Activated CD8-positive, alpha-beta T cell treated with anti-CD3 and anti-CD28 coated beads, Interleukin-2, amount 10 ng/mL, durations not matched to agents 7 days and 5 days (primary cell): ENCODE data around the gene ACTA1. TPM values are rescaled to one million over a fixed set of nuclear protein-coding genes. Genes with fewer than 3 reads are reported as not detected.

ENCODE experiments used
- ATAC-seq: fragments of 150-1000 bp; cut with Tn5 transposase; one replicate; pipeline ENCODE4 v1.10.0; 2021; ENCODE audit warnings: moderate library complexity
- CTCF ChIA-PET: fragments of 350-600 bp; sonication (Branson Sonifier 250); formaldehyde crosslinking; loops from one replicate; lab custom pipeline; 2021; ENCODE audit warnings: antibody characterized with exemption; lab: Charles Lee
- POLR2A ChIA-PET: fragments of 350-600 bp; sonication (Branson Sonifier 250); formaldehyde crosslinking; loops from one replicate; lab custom pipeline; 2021; ENCODE audit warnings: antibody characterized with exemption; lab: Charles Lee
- DNase-seq: peaks from one replicate; pipeline ENCODE4 v3.0.0-alpha.2; 2020
- H3K27ac Mint-ChIP-seq: one replicate; pipeline ENCODE4 v1.8.0; 2021; ENCODE audit warnings: mild to moderate bottlenecking, mixed read lengths
- H3K27me3 Mint-ChIP-seq: one replicate; pipeline ENCODE4 v1.8.0; 2021; ENCODE audit warnings: low read depth, mixed read lengths
- H3K36me3 Mint-ChIP-seq: one replicate; pipeline ENCODE4 v1.8.0; 2021; ENCODE audit warnings: low read depth, mixed read lengths
- H3K4me1 Mint-ChIP-seq: one replicate; pipeline ENCODE4 v1.8.0; 2021; ENCODE audit warnings: low read depth, mixed read lengths
- H3K4me3 Mint-ChIP-seq: one replicate; pipeline ENCODE4 v1.8.0; 2021; ENCODE audit warnings: mild to moderate bottlenecking, mixed read lengths
- H3K9me3 Mint-ChIP-seq: one replicate; pipeline ENCODE4 v1.8.0; 2022; ENCODE audit warnings: mixed read lengths; ENCODE audit not compliant: insufficient read depth
- total RNA-seq, 2 experiments: library from RNA; stranded (reverse); gene quantifications; one replicate each; pipeline ENCODE4 v1.2.3, GENCODE V29; 2021

The ACTA1 gene
- total RNA-seq, 2 experiments from 2014 or later: not detected

DNA sequence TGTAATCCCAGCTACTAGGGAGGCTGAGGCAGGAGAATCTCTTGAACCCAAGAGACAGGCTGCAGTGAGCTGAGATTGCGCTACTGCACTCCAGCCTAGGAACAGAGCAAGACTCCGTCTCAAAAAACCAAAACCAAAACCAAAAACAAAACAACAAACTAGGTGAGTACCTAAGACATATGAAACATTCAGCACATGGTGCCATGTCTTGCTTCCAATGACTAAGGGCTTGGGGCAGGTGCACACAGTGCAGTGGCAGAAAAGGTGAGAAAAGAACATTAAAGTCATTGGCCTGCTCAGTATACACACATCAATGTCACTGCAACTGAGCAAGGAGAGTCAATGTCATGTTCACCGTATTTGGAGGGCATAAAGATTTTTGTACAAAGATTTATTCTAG is 4.1 kb upstream of the ACTA1 start:
- H3K36me3 Mint-ChIP-seq: peaks cover 31% of the 10 kb centered on the region
- CTCF ChIA-PET: interaction anchor here (1.3 kb wide), 1 partner anchor 183 kb away, joined by 3 read pairs; no protein-coding TSS in a partner anchor
- POLR2A ChIA-PET: no interaction called here
- no peak overlapping the region for H3K4me3 Mint-ChIP-seq
- DNase-seq (no peak), ATAC-seq (no peak)
- H3K9me3 Mint-ChIP-seq: no peaks in the 10 kb centered on the region
- no peak overlapping the region for H3K27ac Mint-ChIP-seq
- peaks cover 36% of the 10 kb centered on the region for H3K4me1 Mint-ChIP-seq
- H3K27me3 Mint-ChIP-seq: peaks cover 28% of the 10 kb centered on the region

DNA sequence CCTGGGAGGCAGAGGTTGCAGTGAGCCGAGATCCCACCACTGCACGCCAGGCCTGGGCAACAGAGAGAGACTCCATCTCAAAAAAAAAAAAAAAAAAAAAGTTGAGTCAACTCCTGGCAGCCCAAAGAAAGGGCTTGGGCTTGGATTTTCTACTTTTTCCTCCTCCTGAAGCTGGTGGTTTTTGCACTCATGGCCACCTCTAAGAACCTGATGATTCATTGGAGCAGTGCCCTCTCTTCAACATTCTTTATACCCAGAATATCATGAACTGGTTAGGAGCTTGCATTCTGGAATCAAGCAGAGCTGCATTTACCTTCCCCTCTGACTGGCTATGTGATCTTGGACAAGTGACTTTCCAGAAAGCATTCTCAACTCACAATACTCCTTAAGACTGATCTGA is 3.5 kb upstream of the ACTA1 start:
- ChIA-PET CTCF (interaction anchor here (1.3 kb wide), 2 partner anchors 31 to 183 kb away, joined by 3 to 5 read pairs; no protein-coding TSS in a partner anchor), POLR2A (no interaction called here)
- Mint-ChIP-seq H3K27me3 (peaks cover 34% of the 10 kb centered on the region), H3K27ac (no peak overlapping the region), H3K4me1 (peaks cover 38% of the 10 kb centered on the region), H3K4me3 (no peak overlapping the region), H3K36me3 (peaks cover 31% of the 10 kb centered on the region), H3K9me3 (no peaks in the 10 kb centered on the region)
- DNase-seq (no peak), ATAC-seq (no peak)

DNA sequence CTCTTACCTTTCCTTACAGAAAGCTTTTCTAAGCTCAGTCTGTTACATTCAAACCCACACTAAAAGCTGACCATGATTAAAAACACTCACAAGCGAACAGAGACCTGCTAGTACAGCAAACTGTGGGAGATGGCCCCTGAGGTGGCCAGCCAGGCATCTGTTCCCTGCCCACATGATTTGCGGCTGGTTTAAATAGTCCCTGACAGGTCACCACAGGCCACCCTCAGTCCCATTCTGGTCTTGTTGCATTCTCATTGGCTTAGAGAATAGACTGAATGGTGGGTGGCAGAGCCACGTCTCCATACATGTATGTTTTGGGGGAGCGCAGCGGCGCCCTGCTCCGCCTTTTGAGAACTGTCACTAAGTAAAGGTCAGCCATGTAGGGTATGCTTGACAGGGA is 2.3 kb upstream of the ACTA1 start:
- no peaks in the 10 kb centered on the region for H3K9me3 Mint-ChIP-seq
- ATAC-seq (no peak), DNase-seq (no peak)
- peaks cover 38% of the 10 kb centered on the region for H3K4me1 Mint-ChIP-seq
- no peak overlapping the region for H3K27ac Mint-ChIP-seq
- H3K4me3 Mint-ChIP-seq: no peak overlapping the region
- CTCF ChIA-PET: interaction anchor here (1.3 to 1.9 kb wide), 2 partner anchors 32 to 47 kb away, joined by 4 to 5 read pairs; no protein-coding TSS in a partner anchor
- peaks cover 45% of the 10 kb centered on the region for H3K27me3 Mint-ChIP-seq
- H3K36me3 Mint-ChIP-seq: peaks cover 23% of the 10 kb centered on the region
- POLR2A ChIA-PET: no interaction called here

DNA sequence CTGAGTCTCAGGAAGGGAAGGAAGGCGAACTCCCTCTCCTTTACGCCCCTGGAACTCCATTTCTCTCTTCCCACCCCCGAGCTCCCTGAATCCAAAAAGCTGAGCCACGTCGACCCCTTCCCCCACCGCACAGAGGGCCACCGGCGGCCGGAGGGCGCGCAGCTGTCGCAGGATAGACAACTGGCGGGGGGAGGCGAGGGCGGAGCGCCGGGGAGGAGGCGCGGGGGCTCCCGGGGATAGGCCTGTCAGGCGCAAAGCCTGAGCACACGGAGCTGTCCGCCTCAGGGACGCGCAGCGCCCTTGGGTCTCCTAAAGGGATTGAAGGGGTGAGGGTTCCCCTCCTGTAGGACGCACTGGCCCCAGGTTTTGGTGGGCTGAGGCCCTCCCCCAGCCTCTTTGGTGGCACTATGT is 752 bp upstream of the ACTA1 start:
- Mint-ChIP-seq H3K27me3 (peaks cover 60% of the 10 kb centered on the region), H3K4me3 (no peak overlapping the region), H3K36me3 (peaks cover 12% of the 10 kb centered on the region), H3K9me3 (no peaks in the 10 kb centered on the region), H3K4me1 (peaks cover 31% of the 10 kb centered on the region), H3K27ac (no peak overlapping the region)
- ChIA-PET POLR2A (no interaction called here), CTCF (interaction anchor here (1.9 kb wide), 1 partner anchor 48 kb away, joined by 4 read pairs; no protein-coding TSS in a partner anchor)
- DNase-seq (no peak), ATAC-seq (no peak)

DNA sequence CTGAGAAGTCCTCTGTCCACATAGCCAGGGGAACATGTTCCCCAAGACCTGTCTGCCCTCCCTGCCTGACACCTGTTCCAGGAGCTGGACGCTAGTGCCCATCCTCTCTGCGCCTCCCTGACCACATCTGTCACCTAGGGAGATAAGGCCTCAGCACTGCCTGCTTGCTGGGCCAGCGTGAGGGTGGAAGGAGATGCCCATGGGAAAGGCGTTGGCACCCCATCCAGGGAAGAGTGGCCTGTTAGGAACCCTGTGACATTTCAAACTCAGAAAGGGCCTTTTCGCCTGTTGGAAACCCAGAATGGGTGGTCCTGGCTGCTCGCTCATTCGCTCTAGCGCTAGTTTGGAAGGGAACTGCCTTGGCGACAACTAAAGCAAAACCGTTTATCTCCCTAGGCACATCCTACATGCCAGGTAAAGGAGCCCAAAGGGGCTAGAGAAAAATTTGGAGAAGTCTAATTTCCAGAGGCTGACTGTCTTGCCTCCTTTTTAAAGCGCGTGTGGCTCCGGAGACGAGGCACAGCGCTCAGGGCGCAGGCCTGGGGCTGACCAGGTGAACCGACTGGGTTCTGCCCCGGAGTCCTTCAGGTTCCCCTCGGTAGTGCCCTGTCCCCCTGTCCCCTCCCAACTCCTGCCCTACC is 410 bp downstream of the ACTA1 start:
- no peak overlapping the region for H3K27ac Mint-ChIP-seq

DNA sequence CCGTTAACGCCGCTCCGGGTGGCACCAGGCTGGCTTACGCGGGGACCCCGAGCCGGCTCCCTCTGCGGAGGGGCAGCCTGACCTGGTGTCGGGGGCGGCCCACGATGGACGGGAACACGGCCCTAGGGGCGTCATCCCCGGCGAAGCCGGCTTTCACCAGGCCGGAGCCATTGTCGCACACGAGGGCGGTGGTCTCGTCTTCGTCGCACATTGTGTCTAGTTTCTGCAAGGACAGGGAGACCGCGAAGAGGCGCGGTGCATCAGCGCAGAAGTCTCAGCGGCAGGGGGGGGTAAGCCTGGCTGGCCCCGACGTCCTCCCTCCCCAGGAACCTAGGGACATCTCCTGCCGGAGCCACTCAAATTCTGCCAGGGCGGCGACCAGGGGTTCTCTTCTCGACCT is 989 bp downstream of the ACTA1 start:
- peaks cover 70% of the 10 kb centered on the region for H3K27me3 Mint-ChIP-seq
- no peak overlapping the region for H3K27ac Mint-ChIP-seq
- H3K4me3 Mint-ChIP-seq: no peak overlapping the region
- ChIA-PET POLR2A (no interaction called here), CTCF (no interaction called here)
- peaks cover 25% of the 10 kb centered on the region for H3K4me1 Mint-ChIP-seq
- DNase-seq (no peak), ATAC-seq (no peak)
- H3K36me3 Mint-ChIP-seq: peaks cover 3% of the 10 kb centered on the region
- H3K9me3 Mint-ChIP-seq: no peaks in the 10 kb centered on the region

More for the DNA sequence above, 410 bp downstream of the ACTA1 start:
- ChIA-PET POLR2A (no interaction called here), CTCF (no interaction called here)
- Mint-ChIP-seq H3K36me3 (peaks cover 7% of the 10 kb centered on the region), H3K4me1 (peaks cover 28% of the 10 kb centered on the region), H3K27me3 (peaks cover 66% of the 10 kb centered on the region), H3K4me3 (no peak overlapping the region), H3K9me3 (no peaks in the 10 kb centered on the region)
- DNase-seq (no peak), ATAC-seq (no peak)

DNA sequence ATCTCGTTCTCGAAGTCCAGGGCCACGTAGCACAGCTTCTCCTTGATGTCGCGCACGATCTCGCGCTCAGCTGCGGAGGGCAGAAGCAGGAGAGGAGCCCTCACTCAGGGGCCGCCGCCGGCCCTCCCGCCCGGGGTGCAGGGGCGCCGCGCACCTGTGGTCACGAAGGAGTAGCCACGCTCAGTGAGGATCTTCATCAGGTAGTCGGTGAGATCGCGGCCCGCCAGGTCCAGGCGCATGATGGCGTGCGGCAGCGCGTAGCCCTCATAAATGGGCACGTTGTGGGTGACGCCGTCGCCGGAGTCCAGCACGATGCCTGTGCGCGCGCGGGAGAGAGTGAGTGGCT is 1.8 kb downstream of the ACTA1 start:
- peak overlapping the region; percentile 46 for H3K27ac Mint-ChIP-seq
- no peaks in the 10 kb centered on the region for H3K9me3 Mint-ChIP-seq
- H3K4me3 Mint-ChIP-seq: peak overlapping the region; percentile 47
- H3K36me3 Mint-ChIP-seq: peaks cover 3% of the 10 kb centered on the region
- H3K4me1 Mint-ChIP-seq: peaks cover 25% of the 10 kb centered on the region
- ChIA-PET POLR2A (no interaction called here), CTCF (interaction anchor here (2.6 kb wide), 1 partner anchor 9 kb away, joined by 11 read pairs; no protein-coding TSS in a partner anchor)
- DNase-seq: no peak
- no peak for ATAC-seq
- H3K27me3 Mint-ChIP-seq: peaks cover 70% of the 10 kb centered on the region

DNA sequence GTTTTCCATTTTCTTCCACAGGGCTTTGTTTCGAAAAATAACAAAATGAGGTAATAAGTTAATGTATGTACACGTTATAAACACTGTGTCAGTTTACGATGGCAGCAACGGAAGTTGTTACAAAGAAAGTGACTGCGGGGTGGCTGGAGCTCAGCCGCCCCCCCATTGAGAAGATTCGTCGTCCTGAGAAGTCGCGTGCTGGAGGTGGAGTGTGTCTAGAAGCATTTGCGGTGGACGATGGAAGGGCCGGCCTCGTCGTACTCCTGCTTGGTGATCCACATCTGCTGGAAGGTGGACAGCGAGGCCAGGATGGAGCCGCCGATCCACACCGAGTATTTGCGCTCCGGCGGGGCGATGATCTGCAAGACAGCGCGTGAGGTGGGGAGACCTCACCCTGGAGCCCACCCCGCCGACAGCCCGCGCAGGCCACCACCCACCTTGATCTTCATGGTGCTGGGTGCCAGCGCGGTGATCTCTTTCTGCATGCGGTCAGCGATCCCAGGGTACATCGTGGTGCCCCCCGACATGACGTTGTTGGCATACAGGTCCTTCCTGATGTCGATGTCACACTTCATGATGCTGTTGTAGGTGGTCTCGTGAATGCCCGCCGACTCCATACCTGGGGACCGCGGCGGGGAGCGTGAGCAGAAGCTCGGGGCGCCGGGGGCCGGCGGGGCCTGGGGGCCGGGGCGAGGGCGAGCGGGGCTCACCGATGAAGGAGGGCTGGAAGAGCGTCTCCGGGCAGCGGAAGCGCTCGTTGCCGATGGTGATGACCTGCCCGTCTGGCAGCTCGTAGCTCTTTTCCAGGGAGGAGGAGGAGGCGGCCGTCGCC is 2.4 kb downstream of the ACTA1 start:
- ChIA-PET CTCF (interaction anchor here (0.8 to 2.6 kb wide), 4 partner anchors 9 to 83 kb away, joined by 3 to 11 read pairs (median 3); no protein-coding TSS in a partner anchor), POLR2A (no interaction called here)
- peak overlapping the region; percentile 47 for H3K4me3 Mint-ChIP-seq
- peak; percentile 23 for ATAC-seq
- peaks cover 72% of the 10 kb centered on the region for H3K27me3 Mint-ChIP-seq
- peaks cover 3% of the 10 kb centered on the region for H3K36me3 Mint-ChIP-seq
- DNase-seq: peak; percentile 35
- H3K27ac Mint-ChIP-seq: no peak overlapping the region
- no peaks in the 10 kb centered on the region for H3K9me3 Mint-ChIP-seq
- H3K4me1 Mint-ChIP-seq: peaks cover 25% of the 10 kb centered on the region

DNA sequence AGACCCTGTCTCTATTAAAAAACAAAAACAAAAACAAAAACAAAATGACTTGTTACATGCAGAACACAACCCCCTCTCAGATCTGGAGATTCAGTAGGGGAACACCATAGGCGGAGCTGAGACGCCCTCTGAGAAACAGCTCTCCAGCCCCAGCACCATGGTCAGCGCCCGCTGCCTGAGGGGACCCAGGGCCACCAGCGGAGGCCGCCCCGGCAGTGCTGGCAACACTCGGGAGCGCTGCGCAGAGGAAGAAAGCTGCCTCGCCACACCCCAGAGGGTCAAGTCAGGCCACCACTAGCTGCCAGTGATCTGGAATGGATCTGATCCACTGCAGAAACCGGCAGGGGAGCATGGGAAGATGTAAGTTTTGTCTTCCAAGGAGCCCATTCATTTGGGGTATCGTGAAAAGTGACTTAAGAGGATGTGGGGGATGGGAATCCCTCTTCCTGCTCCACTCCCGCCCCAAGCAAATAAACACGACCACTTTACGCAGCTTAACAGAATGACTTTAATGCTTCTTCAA is 3.1 kb downstream of the ACTA1 start:
- Mint-ChIP-seq H3K36me3 (peaks cover 3% of the 10 kb centered on the region), H3K27me3 (peaks cover 75% of the 10 kb centered on the region), H3K27ac (no peak overlapping the region), H3K4me3 (peak overlapping the region; percentile 47), H3K9me3 (no peaks in the 10 kb centered on the region), H3K4me1 (peaks cover 25% of the 10 kb centered on the region)
- ATAC-seq (peak; percentile 68), DNase-seq (peak; percentile 71)
- CTCF ChIA-PET: interaction anchor here (0.8 to 2.6 kb wide), 4 partner anchors 10 to 84 kb away, joined by 3 to 11 read pairs (median 3); no protein-coding TSS in a partner anchor
- POLR2A ChIA-PET: interaction anchor here (0.6 kb wide), 1 partner anchor 856 kb away, joined by 3 read pairs; no protein-coding TSS in a partner anchor

DNA sequence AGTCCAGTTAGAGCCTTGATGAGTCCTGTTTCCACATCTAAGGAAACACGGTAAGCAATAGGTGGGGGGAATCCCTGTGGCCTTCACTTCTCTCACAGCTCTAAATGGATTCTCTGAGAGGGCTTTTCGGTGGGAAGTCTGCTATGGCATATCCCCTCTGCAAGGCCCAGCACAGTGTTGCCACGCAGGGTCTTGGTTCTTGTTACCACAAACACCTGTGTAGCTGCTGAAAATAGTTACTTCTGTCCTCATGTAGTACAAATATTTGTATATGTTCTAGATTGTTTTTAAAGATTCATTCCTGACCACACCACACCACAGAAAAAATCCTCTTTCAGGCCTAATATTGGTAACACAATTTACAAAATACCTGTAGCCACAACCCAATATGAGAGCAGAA is 5.6 kb downstream of the ACTA1 start:
- POLR2A ChIA-PET: no interaction called here
- H3K4me1 Mint-ChIP-seq: peaks cover 21% of the 10 kb centered on the region
- H3K27me3 Mint-ChIP-seq: peaks cover 76% of the 10 kb centered on the region
- H3K9me3 Mint-ChIP-seq: peaks cover 3% of the 10 kb centered on the region
- CTCF ChIA-PET: no interaction called here
- no peak overlapping the region for H3K4me3 Mint-ChIP-seq
- no peak for ATAC-seq
- no peak overlapping the region for H3K27ac Mint-ChIP-seq
- no peak for DNase-seq
- peaks cover 6% of the 10 kb centered on the region for H3K36me3 Mint-ChIP-seq

DNA sequence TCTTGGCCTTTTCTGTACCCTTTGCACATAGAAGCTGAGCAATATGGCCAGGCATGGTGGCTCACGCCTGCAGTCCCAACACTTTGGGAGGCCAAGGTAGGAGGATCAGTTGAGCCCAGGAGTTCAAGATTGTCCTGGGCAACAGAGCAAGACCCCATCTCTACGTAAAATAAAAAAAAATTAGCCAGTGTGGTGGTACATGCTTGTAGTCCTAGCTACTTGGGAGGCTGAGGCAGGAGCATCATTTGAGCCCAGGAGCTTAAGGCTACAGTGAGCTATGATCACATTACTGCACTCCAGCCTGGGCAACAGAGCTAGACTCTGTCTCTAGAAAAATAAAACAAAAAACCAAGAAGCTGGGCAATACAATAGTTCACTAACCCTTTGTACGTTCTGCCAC is 6.3 kb downstream of the ACTA1 start:
- ATAC-seq (no peak), DNase-seq (no peak)
- Mint-ChIP-seq H3K9me3 (peaks cover 3% of the 10 kb centered on the region), H3K27me3 (peaks cover 69% of the 10 kb centered on the region), H3K4me3 (no peak overlapping the region), H3K4me1 (peaks cover 18% of the 10 kb centered on the region), H3K36me3 (peaks cover 9% of the 10 kb centered on the region), H3K27ac (no peak overlapping the region)
- POLR2A ChIA-PET: no interaction called here
- CTCF ChIA-PET: no interaction called here
